GM18511 (cell line): Measurements from ENCODE around the gene CMIP.

Experiments used
- ATAC-seq: cut with Tn5 transposase; IDR thresholded peaks from one replicate; pipeline ENCODE4 v1.9.1; 2021; ENCODE audit warnings: mild to moderate bottlenecking, moderate library complexity; ENCODE audit not compliant: unreplicated experiment

The CMIP gene

GRCh38 chr16:81630635-81631031 lies 186.0 kb downstream of the CMIP start:
- ATAC-seq: no peak

GRCh38 chr16:81632392-81633146 lies 188.0 kb downstream of the CMIP start:
- no peak for ATAC-seq

GRCh38 chr16:81633147-81633619 lies 188.6 kb downstream of the CMIP start:
- ATAC-seq: no peak

- ATAC-seq: no peak
Measured at GRCh38 chr16:81633680-81634379, 189.2 kb downstream of the CMIP start.

- ATAC-seq: no peak
Measured at GRCh38 chr16:81634380-81635062, 189.9 kb downstream of the CMIP start.

GRCh38 chr16:81635063-81635937 lies 190.7 kb downstream of the CMIP start:
- no peak for ATAC-seq

- no peak for ATAC-seq
Measured at GRCh38 chr16:81636298-81636993, 191.8 kb downstream of the CMIP start.

- no peak for ATAC-seq
Measured at GRCh38 chr16:81637336-81638235, 193.0 kb downstream of the CMIP start.

- no peak for ATAC-seq
Measured at GRCh38 chr16:81638286-81638945, 193.8 kb downstream of the CMIP start.

- ATAC-seq: no peak
Measured at GRCh38 chr16:81639348-81639747, 194.7 kb downstream of the CMIP start.

GRCh38 chr16:81639931-81640680 lies 195.5 kb downstream of the CMIP start:
- no peak for ATAC-seq

GRCh38 chr16:81640681-81641070 lies 196.1 kb downstream of the CMIP start:
- ATAC-seq: no peak

- ATAC-seq: no peak
Measured at GRCh38 chr16:81641395-81642106, 196.9 kb downstream of the CMIP start.

GRCh38 chr16:81642107-81642436 lies 197.5 kb downstream of the CMIP start:
- ATAC-seq: no peak

- ATAC-seq: no peak
Measured at GRCh38 chr16:81642943-81643342, 198.3 kb downstream of the CMIP start.

- no peak for ATAC-seq
Measured at GRCh38 chr16:81645266-81645694, 200.7 kb downstream of the CMIP start.

GRCh38 chr16:81645925-81646324 lies 201.3 kb downstream of the CMIP start:
- no peak for ATAC-seq
